ENCODE measurements around the gene NDE1.
"Not testable (repeated sequence)": the region's sequence is repeated elsewhere in the genome, so short reads cannot be mapped to it uniquely, and the experiment has no call there.

Gene NDE1

GRCh38 chr16:15650019-15650697 lies at the start of gene NDE1:
Gene NDE1, plus strand, starts transcription at chr16:15650245. Its CDS starts 14,534 bp downstream, at chr16:15664779.
- H3K9me3 ChIP-seq (ENCODE audit: control insufficient read depth, insufficient read depth, low read length) = no peaks in the 10 kb centered on the region
- H3K36me3 ChIP-seq (ENCODE audit: insufficient read depth, low read length) = peaks cover 3% of the 10 kb centered on the region; the same call in 1 of the 2 replicates
- no peaks in the 10 kb centered on the region; the same call in 1 of the 2 replicates for H3K4me1 ChIP-seq (ENCODE audit: insufficient read depth, low read length)
- peak within 1 kb of the TSS; percentile 86 for H3K9ac ChIP-seq (ENCODE audit: low read depth, low read length)

GRCh38 chr16:15601212-15601879 lies 48.7 kb upstream of the NDE1 start:
- H3K9ac ChIP-seq (ENCODE audit: low read depth, low read length) = no peak overlapping the region
- H3K36me3 ChIP-seq (ENCODE audit: insufficient read depth, low read length) = peaks cover 11% of the 10 kb centered on the region; the same call in 1 of the 2 replicates
- no peaks in the 10 kb centered on the region for H3K9me3 ChIP-seq (ENCODE audit: control insufficient read depth, insufficient read depth, low read length)
- H3K4me1 ChIP-seq (ENCODE audit: insufficient read depth, low read length) = no peaks in the 10 kb centered on the region; the same call in 1 of the 2 replicates

GRCh38 chr16:15602285-15603044 lies 47.6 kb upstream of the NDE1 start:
- Histone ChIP-seq H3K36me3 (ENCODE audit: insufficient read depth, low read length) (peaks cover 11% of the 10 kb centered on the region; the same call in 1 of the 2 replicates), H3K9ac (ENCODE audit: low read depth, low read length) (no peak overlapping the region), H3K9me3 (ENCODE audit: control insufficient read depth, insufficient read depth, low read length) (no peaks in the 10 kb centered on the region), H3K4me1 (ENCODE audit: insufficient read depth, low read length) (no peaks in the 10 kb centered on the region; the same call in 1 of the 2 replicates)

- H3K9ac ChIP-seq (ENCODE audit: low read depth, low read length) = no peak overlapping the region; the same call in 1 of the 2 replicates
- peaks cover 15% of the 10 kb centered on the region; the same call in 1 of the 2 replicates for H3K36me3 ChIP-seq (ENCODE audit: insufficient read depth, low read length)
- H3K4me1 ChIP-seq (ENCODE audit: insufficient read depth, low read length) = peaks cover 7% of the 10 kb centered on the region; the same call in 1 of the 2 replicates
- H3K9me3 ChIP-seq (ENCODE audit: control insufficient read depth, insufficient read depth, low read length) = no peaks in the 10 kb centered on the region
These were observed 45.3 kb upstream of the NDE1 start for GRCh38 chr16:15604460-15605440.

GRCh38 chr16:15605839-15606517 lies 44.1 kb upstream of the NDE1 start:
- H3K9ac ChIP-seq (ENCODE audit: low read depth, low read length) = no peak overlapping the region
- no peaks in the 10 kb centered on the region for H3K9me3 ChIP-seq (ENCODE audit: control insufficient read depth, insufficient read depth, low read length)
- H3K36me3 ChIP-seq (ENCODE audit: insufficient read depth, low read length) = peaks cover 17% of the 10 kb centered on the region
- peaks cover 7% of the 10 kb centered on the region; the same call in 1 of the 2 replicates for H3K4me1 ChIP-seq (ENCODE audit: insufficient read depth, low read length)

- H3K36me3 ChIP-seq (ENCODE audit: insufficient read depth, low read length) = peaks cover 19% of the 10 kb centered on the region
- H3K9ac ChIP-seq (ENCODE audit: low read depth, low read length) = no peak overlapping the region
- H3K9me3 ChIP-seq (ENCODE audit: control insufficient read depth, insufficient read depth, low read length) = no peaks in the 10 kb centered on the region
- H3K4me1 ChIP-seq (ENCODE audit: insufficient read depth, low read length) = peaks cover 7% of the 10 kb centered on the region; the same call in 1 of the 2 replicates
These were observed 43.4 kb upstream of the NDE1 start for GRCh38 chr16:15606518-15607220.

- peaks cover 22% of the 10 kb centered on the region for H3K36me3 ChIP-seq (ENCODE audit: insufficient read depth, low read length)
- H3K9ac ChIP-seq (ENCODE audit: low read depth, low read length); H3K4me1 ChIP-seq (ENCODE audit: insufficient read depth, low read length); H3K9me3 ChIP-seq (ENCODE audit: control insufficient read depth, insufficient read depth, low read length): not testable (repeated sequence)
These were observed 42.8 kb upstream of the NDE1 start for GRCh38 chr16:15607221-15607699.

GRCh38 chr16:15607700-15608396 lies 42.2 kb upstream of the NDE1 start:
- H3K36me3 ChIP-seq (ENCODE audit: insufficient read depth, low read length) = peaks cover 27% of the 10 kb centered on the region
- peaks cover 7% of the 10 kb centered on the region; the same call in 1 of the 2 replicates for H3K4me1 ChIP-seq (ENCODE audit: insufficient read depth, low read length)
- no peak overlapping the region for H3K9ac ChIP-seq (ENCODE audit: low read depth, low read length)
- no peaks in the 10 kb centered on the region for H3K9me3 ChIP-seq (ENCODE audit: control insufficient read depth, insufficient read depth, low read length)

GRCh38 chr16:15608398-15609285 lies 41.4 kb upstream of the NDE1 start:
- Histone ChIP-seq H3K36me3 (ENCODE audit: insufficient read depth, low read length) (peaks cover 27% of the 10 kb centered on the region), H3K9me3 (ENCODE audit: control insufficient read depth, insufficient read depth, low read length) (no peaks in the 10 kb centered on the region), H3K9ac (ENCODE audit: low read depth, low read length) (no peak overlapping the region), H3K4me1 (ENCODE audit: insufficient read depth, low read length) (peaks cover 7% of the 10 kb centered on the region; the same call in 1 of the 2 replicates)

- H3K4me1 ChIP-seq (ENCODE audit: insufficient read depth, low read length) = peaks cover 7% of the 10 kb centered on the region; the same call in 1 of the 2 replicates
- H3K9ac ChIP-seq (ENCODE audit: low read depth, low read length) = no peak overlapping the region
- H3K36me3 ChIP-seq (ENCODE audit: insufficient read depth, low read length) = peaks cover 27% of the 10 kb centered on the region
- H3K9me3 ChIP-seq (ENCODE audit: control insufficient read depth, insufficient read depth, low read length) = no peaks in the 10 kb centered on the region
These were observed 40.8 kb upstream of the NDE1 start for GRCh38 chr16:15609286-15609649.

GRCh38 chr16:15610369-15610871 lies 39.6 kb upstream of the NDE1 start:
- Histone ChIP-seq H3K9me3 (ENCODE audit: control insufficient read depth, insufficient read depth, low read length) (no peaks in the 10 kb centered on the region), H3K36me3 (ENCODE audit: insufficient read depth, low read length) (peaks cover 27% of the 10 kb centered on the region), H3K4me1 (ENCODE audit: insufficient read depth, low read length) (peaks cover 7% of the 10 kb centered on the region; the same call in 1 of the 2 replicates), H3K9ac (ENCODE audit: low read depth, low read length) (no peak overlapping the region)

Data from ES-I3 (cell line).